Measurements from ENCODE around the gene APOA1. TPM values are rescaled to one million over a fixed set of nuclear protein-coding genes. Genes with fewer than 3 reads are reported as not detected.
"Not testable (repeated sequence)": the region's sequence is repeated elsewhere in the genome, so short reads cannot be mapped to it uniquely, and the experiment has no call there.

APOA1 gene
- total and polyA plus RNA-seq, 12 donors: 3.8 to 398 (median 70.5) TPM

DNA sequence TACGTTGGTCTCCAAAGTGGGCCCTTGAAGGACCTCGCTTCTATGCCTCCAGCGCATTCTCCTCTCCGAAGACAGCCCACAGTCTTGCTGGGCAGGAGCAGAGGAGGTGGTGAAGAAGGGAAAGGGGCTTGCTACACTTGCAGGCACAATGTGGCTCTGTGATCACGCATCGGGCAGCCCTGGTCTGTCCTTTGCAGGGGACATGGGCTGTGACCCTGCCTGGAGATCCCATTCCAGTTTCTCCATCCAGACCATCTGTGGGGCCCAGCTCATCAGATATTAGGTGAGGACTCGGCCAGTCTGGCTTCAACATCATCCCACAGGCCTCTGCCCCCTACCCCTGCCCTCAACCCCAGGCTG, 810 bp downstream of the APOA1 start:
- DNase-seq: no peak
- H3K27ac ChIP-seq: peak overlapping the region; percentile 36 to 88 (median 83)
- H3K4me1 ChIP-seq: peaks cover 11 to 63% (median 38%) of the 10 kb centered on the region in 9 donors
- H3K9me3 ChIP-seq: no peaks in the 10 kb centered on the region
- no peaks in the 10 kb centered on the region for H3K27me3 ChIP-seq
- ATAC-seq: no peak
- intact Hi-C loops (cut with DNase I): loop anchor here in 7 of 10 donors (2.0 to 5.0 kb wide), 5 partner anchors 36 to 48 kb away; partner anchors contain the start of genes APOA5 (in 5 of the 7) and ZPR1 (in 1 of the 7)
- 80 to 88% methylated on average over 7 of the region's 7 CpGs for whole genome bisulfite sequencing, 2 donors
- peak overlapping the region in 5 of 10 donors; percentile 42 to 53 (median 49) for H3K4me3 ChIP-seq
- H3K36me3 ChIP-seq: no peaks in the 10 kb centered on the region
- TF ChIP-seq CTCF (IDR thresholded peaks at IDR 0.05): no peak

- peaks cover 11 to 63% (median 38%) of the 10 kb centered on the region in 9 donors for H3K4me1 ChIP-seq
- H3K9me3 ChIP-seq: no peaks in the 10 kb centered on the region
- ATAC-seq (peak; percentile 81 to 90 (median 86)), DNase-seq (peak; percentile 83 to 91)
- peak overlapping the region in 9 of 10 donors; percentile 3 to 57 (median 46) for H3K4me3 ChIP-seq
- WGBS, 2 donors: 9 to 11% methylated on average over 57 of the region's 57 CpGs
- H3K27ac ChIP-seq: peak overlapping the region; percentile 36 to 88 (median 83)
- no peaks in the 10 kb centered on the region for H3K36me3 ChIP-seq
- no peaks in the 10 kb centered on the region for H3K27me3 ChIP-seq
- intact Hi-C loops (cut with DNase I): loop anchor here in 9 of 10 donors (1.0 to 5.0 kb wide), 6 partner anchors 36 to 47 kb away; partner anchors contain the start of genes APOA5 (in 7 of the 9) and ZPR1 (in 1 of the 9)
- TF ChIP-seq CTCF (IDR thresholded peaks at IDR 0.05): peak; percentile 18 to 81 (median 57)
Measured at GRCh38 chr11:116835791-116836631, 1.4 kb downstream of the APOA1 start.

DNA sequence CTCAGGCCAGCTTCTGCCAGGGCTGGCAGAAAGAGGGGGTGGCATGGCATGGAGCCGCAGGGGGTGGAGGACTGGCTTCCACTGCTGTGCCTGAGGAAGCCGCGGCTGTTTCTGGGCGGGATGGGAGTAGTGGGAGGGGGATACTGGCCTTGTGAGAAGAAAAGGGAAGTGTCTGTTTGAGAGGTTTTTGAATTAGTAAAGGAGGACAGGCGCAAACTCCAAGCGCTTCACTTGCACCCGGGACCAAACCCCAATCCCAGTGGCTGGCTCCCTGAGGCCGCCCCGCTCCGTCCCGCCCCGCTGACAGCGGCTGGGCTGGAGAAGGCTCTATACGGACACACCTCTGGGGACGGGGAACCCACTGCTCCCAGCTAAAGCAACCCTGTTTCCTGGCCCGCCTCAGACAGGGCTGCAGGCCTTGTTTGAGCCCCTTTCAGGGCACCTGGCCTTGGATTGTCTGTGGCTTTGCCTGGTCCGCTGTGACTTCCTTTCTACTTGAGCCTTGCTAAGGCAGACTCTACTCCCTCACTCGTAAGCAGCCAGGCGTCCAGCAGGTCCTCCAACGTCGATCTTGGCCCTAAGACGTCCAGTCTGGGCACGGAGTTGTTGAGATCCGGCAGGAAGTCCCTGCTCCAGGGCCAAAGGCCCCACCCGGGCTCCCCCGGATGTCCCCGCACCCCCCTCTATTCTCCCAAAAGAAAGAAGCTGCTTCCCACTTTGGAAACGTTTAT, 2.2 kb downstream of the APOA1 start:
- H3K4me3 ChIP-seq: peak overlapping the region in 8 of 10 donors; percentile 3 to 57 (median 48)
- DNase-seq: no peak
- peak overlapping the region; percentile 36 to 88 (median 83) for H3K27ac ChIP-seq
- H3K36me3 ChIP-seq: no peaks in the 10 kb centered on the region
- ATAC-seq: peak in 6 of 8 donors; percentile 45 to 82 (median 70)
- no peaks in the 10 kb centered on the region for H3K9me3 ChIP-seq
- 39 to 45% methylated on average over 28 of the region's 28 CpGs for WGBS, 2 donors
- peaks cover 11 to 57% (median 35%) of the 10 kb centered on the region in 9 donors for H3K4me1 ChIP-seq
- H3K27me3 ChIP-seq: no peaks in the 10 kb centered on the region
- no peak for TF ChIP-seq CTCF (IDR thresholded peaks at IDR 0.05)
- intact Hi-C loops (cut with DNase I): loop anchor here in 8 of 10 donors (1.0 to 5.0 kb wide), 5 partner anchors 37 to 44 kb away; partner anchors contain the start of gene APOA5 (in 6 of the 8)

GRCh38 chr11:116834535-116835041, 2.8 kb downstream of the APOA1 start:
- H3K27ac ChIP-seq: peak overlapping the region in 9 of 10 donors; percentile 79 to 88 (median 83)

More at GRCh38 chr11:116834535-116835041, 2.8 kb downstream of the APOA1 start:
- not testable (repeated sequence) for H3K9me3 ChIP-seq, DNase-seq, H3K36me3 ChIP-seq, H3K27me3 ChIP-seq, ATAC-seq
- peak overlapping the region in 2 of 10 donors; percentile 49 for H3K4me3 ChIP-seq
- H3K4me1 ChIP-seq: peaks cover 11 to 51% (median 33%) of the 10 kb centered on the region in 9 donors
- 78 to 80% methylated on average over 13 of the region's 13 CpGs for WGBS, 2 donors
- intact Hi-C loops (cut with DNase I): loop anchor here in 8 of 10 donors (1.0 to 5.0 kb wide), 5 partner anchors 38 to 44 kb away; partner anchors contain the start of gene APOA5 (in 7 of the 8)

Measured in heart right ventricle (tissue), 16 donors.